IMR-90 (cell line): ENCODE measurements around the gene RMND1. TPM values are rescaled to one million over a fixed set of nuclear protein-coding genes. Genes with fewer than 3 reads are reported as not detected.
"Not testable (repeated sequence)": the region's sequence is repeated elsewhere in the genome, so short reads cannot be mapped to it uniquely, and the experiment has no call there.

Experiments used
- ATAC-seq: fragments of 200-7000 bp; cut with Tn5 transposase; 2 replicates; pipeline ENCODE4 v1.9.1; 2020; ENCODE audit warnings: low read depth, mild to moderate bottlenecking, moderate library complexity
- BruUV-seq: library from RNA; stranded (reverse); fragments of 400-500 nt; replicated peaks from 2 replicates; lab custom pipeline; 2021; lab: Mats Ljungman, UMichigan
- CTCF ChIA-PET: fragments of 300-600 bp; formaldehyde crosslinking; extraction: SDS; loops from one replicate; lab custom pipeline; 2021; ENCODE audit warnings: antibody characterized with exemption; lab: Yijun Ruan, JAX
- POLR2A ChIA-PET: fragments of 300-600 bp; sonication (Branson Sonifier 250); formaldehyde crosslinking; loops from one replicate; lab custom pipeline; 2022; ENCODE audit warnings: antibody characterized with exemption; ENCODE audit not compliant: unreplicated experiment; lab: Charles Lee
- DNase-seq: peaks from one replicate; pipeline ENCODE4 v3.0.0; 2013
- H2AFZ ChIP-seq: replicated peaks from 2 replicates; pipeline ENCODE3; 2013; ENCODE audit warnings: low read length, mild to moderate bottlenecking; ENCODE audit not compliant: poor library complexity
- H2AK5ac ChIP-seq: 2 replicates; pipeline ENCODE4 v1.6.1; 2013; ENCODE audit warnings: low read depth, low read length, inconsistent platforms
- H2AK9ac ChIP-seq: replicated peaks from 2 replicates; pipeline ENCODE3; 2013; ENCODE audit warnings: mild to moderate bottlenecking, low read depth, low read length, moderate library complexity; ENCODE audit not compliant: poor library complexity
- H2BK120ac ChIP-seq: 2 replicates; pipeline ENCODE4 v1.6.1; 2013; ENCODE audit warnings: low read depth, low read length, inconsistent platforms
- H2BK15ac ChIP-seq: 3 replicates; pipeline ENCODE4 v1.6.1; 2013; ENCODE audit warnings: low read depth, low read length, inconsistent platforms
- H2BK20ac ChIP-seq: 2 replicates; pipeline ENCODE4 v1.6.1; 2013; ENCODE audit warnings: low read depth, mild to moderate bottlenecking, inconsistent platforms, low read length, moderate library complexity
- H2BK5ac ChIP-seq: 2 replicates; pipeline ENCODE4 v1.6.1; 2013; ENCODE audit warnings: mild to moderate bottlenecking, low read depth, low read length, inconsistent platforms; ENCODE audit not compliant: poor library complexity, severe bottlenecking
- H3K14ac ChIP-seq: replicated peaks from 2 replicates; pipeline ENCODE4 v1.6.1; 2013; ENCODE audit warnings: low read depth, low read length, inconsistent platforms
- H3K18ac ChIP-seq: 2 replicates; pipeline ENCODE4 v1.6.1; 2013; ENCODE audit warnings: low read depth, low read length, control low read depth
- H3K23ac ChIP-seq: 2 replicates; pipeline ENCODE4 v1.6.1; 2013; ENCODE audit warnings: low read depth, low read length, inconsistent platforms
- H3K27ac ChIP-seq: 2 replicates; pipeline ENCODE4 v1.5.1; 2013; ENCODE audit warnings: mild to moderate bottlenecking, control low read depth, low read length; ENCODE audit not compliant: insufficient read depth
- H3K27me3 ChIP-seq: 2 replicates; pipeline ENCODE4 v1.6.1; 2013; ENCODE audit warnings: low read length; ENCODE audit not compliant: control insufficient read depth, insufficient read depth
- H3K36me3 ChIP-seq: 2 replicates; pipeline ENCODE4 v1.6.1; 2013; ENCODE audit warnings: low read length, mixed read lengths; ENCODE audit not compliant: control insufficient read depth, insufficient read depth
- H3K4ac ChIP-seq: 2 replicates; pipeline ENCODE4 v1.6.1; 2013; ENCODE audit warnings: low read depth, low read length, inconsistent platforms
- H3K4me1 ChIP-seq: 2 replicates; pipeline ENCODE4 v1.6.1; 2013; ENCODE audit warnings: low read length, mixed read lengths; ENCODE audit not compliant: control insufficient read depth, insufficient read depth
- H3K4me2 ChIP-seq: 2 replicates; pipeline ENCODE4 v1.6.1; 2013; ENCODE audit warnings: low read depth, mild to moderate bottlenecking, control low read depth, low read length, moderate library complexity
- H3K4me3 ChIP-seq: 2 replicates; pipeline ENCODE4 v1.5.1; 2013; ENCODE audit warnings: low read depth, mild to moderate bottlenecking, control low read depth, low read length, moderate library complexity; ENCODE audit not compliant: insufficient read depth
- H3K56ac ChIP-seq: 2 replicates; pipeline ENCODE4 v1.6.1; 2013; ENCODE audit warnings: low read length, inconsistent platforms; ENCODE audit not compliant: insufficient read depth; ENCODE audit errors: extremely low read depth
- H3K79me1 ChIP-seq, 2 experiments: 2 replicates each; pipeline ENCODE4 v1.6.1; 2013; ENCODE audit warnings: low read length in 2 of 2, inconsistent platforms in 1 of 2, low read depth in 1 of 2
- H3K9ac ChIP-seq: 2 replicates; pipeline ENCODE4 v1.6.1; 2013; ENCODE audit warnings: low read depth, low read length, control low read depth
- H3K9me1 ChIP-seq: 2 replicates; pipeline ENCODE4 v1.6.1; 2013; ENCODE audit warnings: low read length, inconsistent platforms; ENCODE audit not compliant: insufficient read depth
- H3K9me3 ChIP-seq: 2 replicates; pipeline ENCODE4 v1.6.1; 2013; ENCODE audit warnings: low read length; ENCODE audit not compliant: control insufficient read depth, insufficient read depth
- H4K20me1 ChIP-seq: 2 replicates; pipeline ENCODE4 v1.6.1; 2013; ENCODE audit warnings: low read length, inconsistent platforms; ENCODE audit not compliant: insufficient read depth
- H4K5ac ChIP-seq: 2 replicates; pipeline ENCODE4 v1.6.1; 2013; ENCODE audit warnings: mild to moderate bottlenecking, low read depth, low read length, control low read depth
- H4K8ac ChIP-seq, 2 experiments: 2 replicates each; pipeline ENCODE4 v1.6.1; 2013; ENCODE audit warnings: low read depth in 2 of 2, low read length in 2 of 2, control low read depth in 1 of 2, inconsistent platforms in 1 of 2
- H4K91ac ChIP-seq: 2 replicates; pipeline ENCODE4 v1.6.1; 2013; ENCODE audit warnings: low read depth, low read length, inconsistent platforms; ENCODE audit not compliant: insufficient read depth
- NFE2L2 ChIP-seq: fragments of 150-350 bp; IDR thresholded peaks from 2 replicates; pipeline ENCODE4 v1.6.1; 2016; ENCODE audit warnings: low read depth, mild to moderate bottlenecking, low read length
- WGBS, 2 experiments: methylation state at CpG; one replicate each; pipeline versions ENCODE4 v1.1.5 to v1.1.7; 2013; ENCODE audit warnings: missing lambda C conversion rate in 2 of 2; ENCODE audit not compliant: insufficient read length in 1 of 2; ENCODE audit errors: extremely low coverage in 2 of 2; 5-methylcytosine and 5-hydroxymethylcytosine counted together
- dilution Hi-C: fragments of 300-500 bp; cut with HindIII; formaldehyde crosslinking; loops from one replicate; pipeline ENCODE4 v1.14.3; 2018; ENCODE audit warnings: low sequenced_read_pairs; ENCODE audit not compliant: unreplicated experiment
- in situ Hi-C: fragments of 300-500 bp; cut with MboI; formaldehyde crosslinking; loops from 3 replicates; pipeline ENCODE4 v1.14.3; 2019; ENCODE audit warnings: low sequenced_read_pairs, inconsistent platforms, mixed read lengths
- intact Hi-C: fragments of 100-400 bp; cut with micrococcal nuclease; formaldehyde crosslinking; loops from 2 replicates; pipeline ENCODE4 v1.10.0; 2022
- microRNA-seq, 2 experiments: library from miRNA; stranded (forward) in 1 of 2; unstranded in 1 of 2; fragments of 10-50 nt in 1 of 2; fragments of <30 nt in 1 of 2; gene quantifications in 1 of 2; microRNA quantifications in 1 of 2; one replicate each; pipeline versions ENCODE3 to v1.1.0; 2013 to 2020; ENCODE audit not compliant: insufficient read depth in 1 of 2, insufficient read length in 1 of 2, unreplicated experiment in 1 of 2
- polyA plus RNA-seq, 3 experiments: library from polyadenylated mRNA; depleted of rRNA; stranded (reverse); fragments of >200 nt; gene quantifications; 2 replicates each; pipeline ENCODE4 v1.2.3, GENCODE V29; 2012; ENCODE audit warnings: low replicate concordance in 1 of 3
- small RNA-seq, 5 experiments: library from RNA; depleted of rRNA; stranded (forward); fragments of <200 nt; gene quantifications; one replicate each; pipeline ENCODE3, GENCODE V24; 2012
- total RNA-seq: library from RNA; depleted of rRNA; stranded (reverse); fragments of >200 nt; gene quantifications from 2 replicates; pipeline ENCODE4 v1.2.3, GENCODE V29; 2012; rRNA removed

RMND1 gene
- total and polyA plus RNA-seq, 2 of the 4 experiments (the other 2 are of a cell fraction): 13.1 to 24.6 TPM

- H3K4me1 ChIP-seq, H3K4ac ChIP-seq, H4K20me1 ChIP-seq, ATAC-seq, H3K79me1 ChIP-seq, in situ Hi-C loops, H2BK120ac ChIP-seq, H2AK5ac ChIP-seq, H4K5ac ChIP-seq, H3K9me1 ChIP-seq, H3K27me3 ChIP-seq, H2BK20ac ChIP-seq, H4K8ac ChIP-seq, H2BK5ac ChIP-seq, H2BK15ac ChIP-seq, POLR2A ChIA-PET, H3K9me3 ChIP-seq, H3K14ac ChIP-seq, H3K27ac ChIP-seq, H2AK9ac ChIP-seq, H3K56ac ChIP-seq, H3K9ac ChIP-seq, H3K4me3 ChIP-seq, BruUV-seq, DNase-seq, H4K91ac ChIP-seq, dilution Hi-C loops, H3K18ac ChIP-seq, H2AFZ ChIP-seq, H3K23ac ChIP-seq, intact Hi-C loops: not testable (repeated sequence)
- 96% methylated on average over 4 of the region's 6 CpGs; no CpG with 5 or more reads in 1 of the 2 experiments for WGBS, 2 experiments
- CTCF ChIA-PET: interaction anchor here (0.7 to 1.5 kb wide), 4 partner anchors 33 to 180 kb away, joined by 3 to 5 read pairs (median 4); no protein-coding TSS in a partner anchor
- peak; percentile 78 for TF ChIP-seq NFE2L2
- Histone ChIP-seq H3K36me3 (peaks cover 29% of the 10 kb centered on the region), H3K4me2 (peak overlapping the region; percentile 63; the same call in 1 of the 2 replicates)
These were observed 94.9 kb downstream of the RMND1 start for GRCh38 chr6:151356983-151357382.

Small RNA genes lying within 50 kb of the gene (microRNA-seq; reads per million reads assigned to microRNA genes)
- gene RF00019 (ENCODE audit: insufficient read depth, insufficient read length): not detected

Small RNA genes lying within 50 kb of the gene (small RNA-seq; reads per million reads assigned to genes)
- 0 reads per million in 5 experiments for gene RF00019

Other genes starting within 250 kb of the RMND1 start
- gene AKAP12, start 212.2 kb downstream of the RMND1 start, total RNA-seq: 118 and 176 TPM in 2 replicates
- gene AKAP12, start 212.2 kb downstream of the RMND1 start, polyA plus RNA-seq (2012; rRNA removed): 50.0 and 56.0 TPM in 2 replicates
- 11.7 and 11.8 TPM in 2 replicates for gene ZBTB2, start 60.6 kb downstream of the RMND1 start, total RNA-seq
- gene ZBTB2, start 60.6 kb downstream of the RMND1 start, polyA plus RNA-seq (2012; rRNA removed): 17.7 and 17.8 TPM in 2 replicates
- gene CCDC170, start 41.9 kb upstream of the RMND1 start, total RNA-seq: 0.28 and 0.54 TPM in 2 replicates
- gene CCDC170, start 41.9 kb upstream of the RMND1 start, polyA plus RNA-seq (2012; rRNA removed): 0.12 and 0.14 TPM in 2 replicates